Measurements from ENCODE around the gene RAMACL. TPM values are rescaled to one million over a fixed set of nuclear protein-coding genes. Genes with fewer than 3 reads are reported as not detected.

Gene RAMACL
- total RNA-seq, 1 donor = 2.4 TPM

DNA sequence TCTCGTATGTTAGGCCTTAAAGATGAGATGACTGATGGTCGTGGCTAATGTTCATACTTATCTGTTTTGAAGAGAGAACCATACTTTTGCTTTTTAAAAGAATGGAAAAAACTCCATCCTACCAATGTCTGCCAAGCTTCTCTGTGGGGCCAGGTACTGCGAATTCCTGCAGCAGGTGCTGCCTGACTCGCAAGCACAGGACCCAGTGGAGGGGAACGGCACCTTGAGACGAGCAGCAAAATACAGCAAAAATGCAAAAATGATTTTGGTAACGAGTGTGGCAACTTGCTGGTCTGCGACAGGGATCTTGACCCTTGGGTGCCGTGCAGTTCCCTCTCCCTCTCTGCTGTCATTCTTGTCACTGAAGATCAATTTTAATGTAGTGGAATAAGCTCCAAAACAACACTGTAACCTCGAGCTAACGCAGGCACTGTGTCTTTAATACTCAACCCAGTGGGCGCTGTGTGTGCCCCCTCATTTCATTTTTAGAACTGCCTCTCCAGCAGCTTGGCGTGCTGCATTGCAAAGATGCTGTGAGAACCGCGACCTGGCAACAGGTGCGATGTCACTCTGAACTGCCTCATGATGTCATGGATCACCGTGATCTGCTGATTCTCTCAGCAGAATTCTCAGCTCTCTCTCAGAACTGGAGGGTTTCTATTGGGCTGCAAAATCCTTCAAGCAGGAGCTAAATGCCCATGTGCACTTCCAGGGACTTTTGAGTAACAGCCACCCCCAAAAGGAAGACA lies 51.6 kb downstream of the RAMACL start:
- no peak overlapping the region for H3K4me3 ChIP-seq (ENCODE audit: low read depth, low read length)
- TF ChIP-seq, protein P1, sequence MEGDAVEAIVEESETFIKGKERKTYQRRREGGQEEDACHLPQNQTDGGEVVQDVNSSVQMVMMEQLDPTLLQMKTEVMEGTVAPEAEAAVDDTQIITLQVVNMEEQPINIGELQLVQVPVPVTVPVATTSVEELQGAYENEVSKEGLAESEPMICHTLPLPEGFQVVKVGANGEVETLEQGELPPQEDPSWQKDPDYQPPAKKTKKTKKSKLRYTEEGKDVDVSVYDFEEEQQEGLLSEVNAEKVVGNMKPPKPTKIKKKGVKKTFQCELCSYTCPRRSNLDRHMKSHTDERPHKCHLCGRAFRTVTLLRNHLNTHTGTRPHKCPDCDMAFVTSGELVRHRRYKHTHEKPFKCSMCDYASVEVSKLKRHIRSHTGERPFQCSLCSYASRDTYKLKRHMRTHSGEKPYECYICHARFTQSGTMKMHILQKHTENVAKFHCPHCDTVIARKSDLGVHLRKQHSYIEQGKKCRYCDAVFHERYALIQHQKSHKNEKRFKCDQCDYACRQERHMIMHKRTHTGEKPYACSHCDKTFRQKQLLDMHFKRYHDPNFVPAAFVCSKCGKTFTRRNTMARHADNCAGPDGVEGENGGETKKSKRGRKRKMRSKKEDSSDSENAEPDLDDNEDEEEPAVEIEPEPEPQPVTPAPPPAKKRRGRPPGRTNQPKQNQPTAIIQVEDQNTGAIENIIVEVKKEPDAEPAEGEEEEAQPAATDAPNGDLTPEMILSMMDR (IDR thresholded peaks at IDR 0.05; ENCODE audit: insufficient read depth, low read length) = no peak
- DNase-seq (ENCODE audit: low read depth) = no peak

DNA sequence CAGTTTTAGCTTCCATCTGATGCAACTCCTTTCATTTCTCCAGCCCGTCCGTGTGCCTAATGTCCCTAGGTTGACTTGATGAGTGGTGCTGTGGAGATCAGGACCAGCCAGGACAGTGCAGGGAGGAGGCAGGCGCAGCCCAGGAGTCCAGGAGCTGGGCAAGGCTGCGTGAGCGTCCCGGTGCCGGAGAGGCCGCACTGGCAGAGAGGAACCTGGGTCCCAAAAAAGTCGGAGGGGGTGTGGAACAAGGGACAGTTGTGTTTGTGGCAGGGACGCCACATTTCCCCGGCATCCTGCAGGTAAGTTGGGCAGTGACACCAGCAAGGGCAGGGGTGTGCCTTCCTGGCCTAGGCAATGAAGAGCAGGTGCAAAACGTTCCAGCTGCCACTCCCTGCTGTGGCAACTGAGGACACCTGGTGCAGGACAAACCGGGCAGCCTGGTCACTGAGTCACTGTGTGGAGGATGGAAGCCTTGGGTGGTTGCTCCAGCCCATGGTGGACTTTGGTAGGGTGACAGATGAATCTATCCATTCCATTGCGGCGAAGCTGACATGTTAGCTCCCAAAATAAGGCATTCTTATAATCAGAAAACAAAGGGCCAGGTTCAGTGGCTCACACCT lies 53.2 kb downstream of the RAMACL start:
- H3K4me3 ChIP-seq (ENCODE audit: low read depth, low read length) = no peak overlapping the region
- TF ChIP-seq, protein P1 (IDR thresholded peaks at IDR 0.05; ENCODE audit: insufficient read depth, low read length) = no peak
- no peak for DNase-seq (ENCODE audit: low read depth)

Other genes with a start within 250 kb of the RAMACL start
- 10.8 and 37.7 TPM in 2 replicates for gene SFT2D1, start 244.1 kb downstream of the RAMACL start, total RNA-seq (ENCODE audit: low replicate concordance)
- 11.8 and 33.8 TPM in 2 replicates for gene MPC1, start 203.7 kb downstream of the RAMACL start, total RNA-seq (ENCODE audit: low replicate concordance)
- 32.5 and 89.7 TPM in 2 replicates for gene RPS6KA2, start 40.6 kb upstream of the RAMACL start, total RNA-seq (ENCODE audit: low replicate concordance)

All from fibroblast of the aortic adventitia (primary cell).